Measurements from ENCODE around the gene ATAD3B. TPM values are rescaled to one million over a fixed set of nuclear protein-coding genes. Genes with fewer than 3 reads are reported as not detected.

Gene ATAD3B
- total and polyA plus RNA-seq, 2 of the 13 experiments (the other 11 are each of a cell fraction or from before 2014, with no cell fraction given): 9.6 to 31.1 TPM

GRCh38 chr1:1542766-1543705 lies 71.5 kb downstream of the ATAD3B start:
- H3K4me1 ChIP-seq (ENCODE audit: insufficient read depth, low read length): no peaks in the 10 kb centered on the region
- ChIA-PET POLR2A (interaction anchor here (0.7 kb wide), 1 partner anchor 23 kb away, joined by 3 read pairs; no protein-coding TSS in a partner anchor), CTCF (ENCODE audit: low intra/inter-chr PET ratio, low total read pairs) (no interaction called here)
- H3K27ac ChIP-seq (ENCODE audit: extremely low read length, insufficient read depth, low read length): no peak overlapping the region
- TF ChIP-seq E2F1 (CRISPR knock-in tag; IDR thresholded peaks at IDR 0.05) (no peak), SAP130 (CRISPR knock-in tag; IDR thresholded peaks at IDR 0.05; ENCODE audit: low read depth) (peak; percentile 59), ZBTB33 (CRISPR knock-in tag; IDR thresholded peaks at IDR 0.05) (peak; percentile 77), ZNF143 (CRISPR knock-in tag; IDR thresholded peaks at IDR 0.05) (no peak), SP1 (IDR thresholded peaks at IDR 0.05) (no peak), SP1 (CRISPR knock-in tag; IDR thresholded peaks at IDR 0.05) (0 out of 2 replicates have a peak, but pooled peaks have one; percentile 21), PCBP1 (IDR thresholded peaks at IDR 0.05; ENCODE audit: borderline replicate concordance, low read depth, low read length) (peak; percentile 86; the same call in 1 of the 2 replicates), ZNF44 (CRISPR knock-in tag; IDR thresholded peaks at IDR 0.05) (no peak)
- DNase-seq (ENCODE audit: low spot score): no peak
- H2AFZ ChIP-seq (ENCODE audit: low read length): no peak overlapping the region
- peak; percentile 12 for ATAC-seq
- in situ Hi-C loops (cut with HindIII; ENCODE audit: extremely low pct_ligation_motif_present, low pct_unique_long_range_greater_than_20kb): no loop called here
- H3K79me2 ChIP-seq (ENCODE audit: insufficient read depth, low read length): no peaks in the 10 kb centered on the region
- H3K36me3 ChIP-seq (replicated peaks in 1 of 2; ENCODE audit: control insufficient read depth in 1 of 2, insufficient read depth in 2 of 2, low read length in 2 of 2): peaks cover 5 to 14% of the 10 kb centered on the region in 2 experiments; a peak in 4 of 5 replicates
- H3K9me3 ChIP-seq (ENCODE audit: low read length): no peaks in the 10 kb centered on the region
- no peak for FAIRE-seq
- 95% methylated on average over 32 of the region's 45 CpGs for WGBS (ENCODE audit: low lambda C conversion rate)
- no peak overlapping the region for H3K9ac ChIP-seq (ENCODE audit: insufficient read depth, low read depth, low read length)
- no peaks in the 10 kb centered on the region for H4K20me1 ChIP-seq (ENCODE audit: insufficient read depth, low read length)
- no peak overlapping the region for H3K4me2 ChIP-seq (ENCODE audit: low read depth, low read length)
- no peak overlapping the region for H3K4me3 ChIP-seq (replicated peaks in 1 of 3; ENCODE audit: insufficient read depth in 1 of 3, low read depth in 2 of 3, low read length in 3 of 3)
- intact Hi-C loops (cut with micrococcal nuclease; ENCODE audit: unreplicated experiment): no loop called here
- H3K27me3 ChIP-seq (ENCODE audit: control insufficient read depth in 1 of 2, insufficient read depth in 2 of 2, low read length in 2 of 2): no peaks in the 10 kb centered on the region
- no TSS peak for BruUV-seq (replicated peaks)
